ENCODE results near the gene IQSEC3. TPM values are rescaled to one million over a fixed set of nuclear protein-coding genes. Genes with fewer than 3 reads are reported as not detected.

The IQSEC3 gene
- total RNA-seq, 1 donor from 2014 or later, result 4.1 TPM

GRCh38 chr12:105696-106095 lies 39.1 kb downstream of the IQSEC3 start:
- DNase-seq (ENCODE audit: low spot score in 2 of 2), result no peak
- FAIRE-seq, result no peak

GRCh38 chr12:106118-106591 lies 39.6 kb downstream of the IQSEC3 start:
- no peak for FAIRE-seq
- peak in 1 of 2 donors; percentile 44 for DNase-seq (ENCODE audit: low spot score in 2 of 2)

- DNase-seq (ENCODE audit: low spot score in 2 of 2) (peak in 1 of 2 donors; percentile 54), FAIRE-seq (no peak)
These were observed 42.0 kb downstream of the IQSEC3 start for GRCh38 chr12:108594-108993.

GRCh38 chr12:109446-109845 lies 42.9 kb downstream of the IQSEC3 start:
- no peak for FAIRE-seq

GRCh38 chr12:109872-110271 lies 43.3 kb downstream of the IQSEC3 start:
- FAIRE-seq (no peak), DNase-seq (ENCODE audit: low spot score in 2 of 2) (no peak)

More at GRCh38 chr12:109446-109845, 42.9 kb downstream of the IQSEC3 start:
- no peak for DNase-seq (ENCODE audit: low spot score in 2 of 2)

- DNase-seq (ENCODE audit: low spot score in 2 of 2) (no peak), FAIRE-seq (no peak)
These were observed 45.3 kb downstream of the IQSEC3 start for GRCh38 chr12:111699-112493.

GRCh38 chr12:113347-113746 lies 46.8 kb downstream of the IQSEC3 start:
- DNase-seq (ENCODE audit: low spot score in 2 of 2), result no peak
- no peak for FAIRE-seq

- DNase-seq (ENCODE audit: low spot score in 2 of 2) (no peak), FAIRE-seq (no peak)
These were observed 48.2 kb downstream of the IQSEC3 start for GRCh38 chr12:114626-115211.

- no peak for FAIRE-seq
- no peak for DNase-seq (ENCODE audit: low spot score in 2 of 2)
These were observed 49.0 kb downstream of the IQSEC3 start for GRCh38 chr12:115518-115917.

GRCh38 chr12:115960-116915 lies 49.7 kb downstream of the IQSEC3 start:
- FAIRE-seq (no peak), DNase-seq (ENCODE audit: low spot score in 2 of 2) (no peak)

- no peak for DNase-seq (ENCODE audit: low spot score in 2 of 2)
- FAIRE-seq, result no peak
These were observed 50.7 kb downstream of the IQSEC3 start for GRCh38 chr12:117311-117710.

GRCh38 chr12:117816-118345 lies 51.3 kb downstream of the IQSEC3 start:
- no peak for DNase-seq (ENCODE audit: low spot score in 2 of 2)

GRCh38 chr12:118591-118990 lies 52.0 kb downstream of the IQSEC3 start:
- FAIRE-seq (no peak), DNase-seq (ENCODE audit: low spot score in 2 of 2) (no peak)

More at GRCh38 chr12:117816-118345, 51.3 kb downstream of the IQSEC3 start:
- FAIRE-seq, result no peak

GRCh38 chr12:120951-121350 lies 54.4 kb downstream of the IQSEC3 start:
- DNase-seq (ENCODE audit: low spot score in 2 of 2), result no peak
- no peak for FAIRE-seq

- FAIRE-seq, result no peak
- DNase-seq (ENCODE audit: low spot score in 2 of 2), result no peak
These were observed 55.1 kb downstream of the IQSEC3 start for GRCh38 chr12:121647-122046.

- FAIRE-seq (no peak), DNase-seq (ENCODE audit: low spot score in 2 of 2) (no peak)
These were observed 58.5 kb downstream of the IQSEC3 start for GRCh38 chr12:125075-125474.

GRCh38 chr12:125566-125965 lies 59.0 kb downstream of the IQSEC3 start:
- DNase-seq (ENCODE audit: low spot score in 2 of 2) (no peak), FAIRE-seq (no peak)

- DNase-seq (ENCODE audit: low spot score in 2 of 2), result no peak
- no peak for FAIRE-seq
These were observed 61.5 kb downstream of the IQSEC3 start for GRCh38 chr12:128079-128478.

- DNase-seq (ENCODE audit: low spot score in 2 of 2) (no peak), FAIRE-seq (no peak)
These were observed 62.4 kb downstream of the IQSEC3 start for GRCh38 chr12:129001-129400.

- FAIRE-seq, result no peak
- DNase-seq (ENCODE audit: low spot score in 2 of 2), result no peak
These were observed 64.0 kb downstream of the IQSEC3 start for GRCh38 chr12:130519-130918.

- DNase-seq (ENCODE audit: low spot score in 2 of 2) (no peak), FAIRE-seq (no peak)
These were observed 64.4 kb downstream of the IQSEC3 start for GRCh38 chr12:131008-131407.

All from frontal cortex (tissue), 4 donors.